OCI-M2 (cell line): ENCODE measurements around the gene TOR3A.
"Not testable (repeated sequence)": the region's sequence is repeated elsewhere in the genome, so short reads cannot be mapped to it uniquely, and the experiment has no call there.

Experiments used
- DNase-seq: peaks from one replicate; lab custom pipeline; 2025; ENCODE audit not compliant: unreplicated experiment; lab: John Stamatoyannopoulos, UW

The TOR3A gene

GRCh38 chr1:179107706-179108629 is 26.1 kb downstream of the TOR3A start:
- DNase-seq = no peak

- no peak for DNase-seq
These were observed 26.8 kb downstream of the TOR3A start for GRCh38 chr1:179108644-179109043.

- DNase-seq = no peak
These were observed 33.3 kb downstream of the TOR3A start for GRCh38 chr1:179115181-179115580.

GRCh38 chr1:179119513-179119912 is 37.6 kb downstream of the TOR3A start:
- DNase-seq = no peak

- no peak for DNase-seq
These were observed 38.9 kb downstream of the TOR3A start for GRCh38 chr1:179120736-179121135.

GRCh38 chr1:179121159-179121938 is 39.5 kb downstream of the TOR3A start:
- DNase-seq = no peak

GRCh38 chr1:179124873-179125272 is 43.0 kb downstream of the TOR3A start:
- no peak for DNase-seq

GRCh38 chr1:179126338-179127060 is 44.6 kb downstream of the TOR3A start:
- DNase-seq = no peak

GRCh38 chr1:179127163-179127895 is 45.5 kb downstream of the TOR3A start:
- DNase-seq = no peak

- no peak for DNase-seq
These were observed 46.6 kb downstream of the TOR3A start for GRCh38 chr1:179128520-179128919.

- DNase-seq = no peak
These were observed 48.0 kb downstream of the TOR3A start for GRCh38 chr1:179129702-179130473.

- DNase-seq = not testable (repeated sequence)
These were observed 53.3 kb downstream of the TOR3A start for GRCh38 chr1:179135168-179135567.

GRCh38 chr1:179135707-179136106 is 53.8 kb downstream of the TOR3A start:
- not testable (repeated sequence) for DNase-seq

GRCh38 chr1:179137617-179138255 is 55.9 kb downstream of the TOR3A start:
- no peak for DNase-seq

GRCh38 chr1:179138755-179139154 is 56.9 kb downstream of the TOR3A start:
- not testable (repeated sequence) for DNase-seq

GRCh38 chr1:179141592-179142251 is 59.9 kb downstream of the TOR3A start:
- no peak for DNase-seq

GRCh38 chr1:179142889-179143299 is 61.0 kb downstream of the TOR3A start:
- peak; percentile 24 for DNase-seq

GRCh38 chr1:179143322-179143721 is 61.5 kb downstream of the TOR3A start:
- DNase-seq = no peak

GRCh38 chr1:179144626-179145025 is 62.8 kb downstream of the TOR3A start:
- DNase-seq = no peak
